Endodermal cell (in vitro differentiated cells): Measurements from ENCODE around the gene SYT6. TPM values are rescaled to one million over a fixed set of nuclear protein-coding genes. Genes with fewer than 3 reads are reported as not detected.

Experiments
- DNase-seq: peaks from one replicate; pipeline ENCODE4 v3.0.0-alpha.2; 2017
- H3K27ac ChIP-seq: 2 replicates; pipeline ENCODE4 v1.5.1; 2013; ENCODE audit warnings: mild to moderate bottlenecking, low read depth, low read length, moderate library complexity
- H3K27me3 ChIP-seq: 2 replicates; pipeline ENCODE4 v1.6.1; 2013; ENCODE audit warnings: mild to moderate bottlenecking, low read length, moderate library complexity; ENCODE audit not compliant: insufficient read depth, control insufficient read depth, poor library complexity, severe bottlenecking
- H3K36me3 ChIP-seq: 2 replicates; pipeline ENCODE4 v1.7.0; 2013; ENCODE audit warnings: mild to moderate bottlenecking, low read length, moderate library complexity; ENCODE audit not compliant: control insufficient read depth, insufficient read depth
- H3K4me1 ChIP-seq: one replicate; pipeline ENCODE4 v1.7.0; 2013; ENCODE audit warnings: low read length; ENCODE audit not compliant: control insufficient read depth, insufficient read depth
- H3K4me3 ChIP-seq: 2 replicates; pipeline ENCODE4 v1.5.1; 2013; ENCODE audit warnings: mild to moderate bottlenecking, low read length, moderate library complexity
- H3K9ac ChIP-seq: 2 replicates; pipeline ENCODE4 v1.6.1; 2013; ENCODE audit warnings: mild to moderate bottlenecking, low read length, moderate library complexity; ENCODE audit not compliant: poor library complexity, severe bottlenecking; ENCODE audit errors: extremely low read depth
- H3K9me3 ChIP-seq: 2 replicates; pipeline ENCODE4 v1.6.1; 2013; ENCODE audit warnings: mild to moderate bottlenecking, low read length, moderate library complexity; ENCODE audit not compliant: control insufficient read depth
- H3K27ac Mint-ChIP-seq: 2 replicates; pipeline ENCODE4 v1.8.0; 2020; ENCODE audit warnings: mixed read lengths
- H3K27me3 Mint-ChIP-seq: 2 replicates; pipeline ENCODE4 v1.8.0; 2021; ENCODE audit warnings: mild to moderate bottlenecking, mixed read lengths; ENCODE audit not compliant: insufficient read depth
- H3K36me3 Mint-ChIP-seq: 2 replicates; pipeline ENCODE4 v1.8.0; 2020; ENCODE audit warnings: low read depth, mixed read lengths
- H3K4me1 Mint-ChIP-seq: 2 replicates; pipeline ENCODE4 v1.8.0; 2020; ENCODE audit warnings: mixed read lengths
- H3K4me3 Mint-ChIP-seq: 2 replicates; pipeline ENCODE4 v1.8.0; 2020; ENCODE audit warnings: mild to moderate bottlenecking, moderate library complexity, mixed read lengths
- H3K9me3 Mint-ChIP-seq: 2 replicates; pipeline ENCODE4 v1.8.0; 2020; ENCODE audit warnings: mild to moderate bottlenecking, mixed read lengths
- CTCF ChIP-seq: fragments of 200-600 bp; sonication (generic); conservative IDR thresholded peaks from 2 replicates; pipeline ENCODE4 v1.5.0; 2021; ENCODE audit warnings: antibody characterized with exemption, mild to moderate bottlenecking
- WGBS, 2 experiments: methylation state at CpG; one replicate each; pipeline versions ENCODE4 v1.1.5 to v1.1.7; 2013; ENCODE audit warnings: missing lambda C conversion rate in 2 of 2, mixed read lengths in 1 of 2; ENCODE audit not compliant: insufficient coverage in 1 of 2, insufficient read length in 1 of 2; 5-methylcytosine and 5-hydroxymethylcytosine counted together
- total RNA-seq, 2 donors: library from RNA; stranded (reverse); fragmentation: NEBNext Ultra II Directional in 1 of 2; extraction: Animal tissue kit (Norgen Biotek cat#: 25700) in 1 of 2; gene quantifications; 2 replicates in 1 of 2; 3 replicates in 1 of 2; pipeline ENCODE4 v1.2.1, GENCODE V29; 2021

The SYT6 gene
- total RNA-seq, 2 donors from 2014 or later, result 1.3 to 4.4 TPM

GRCh38 chr1:114133129-114133528 lies 20.5 kb downstream of the SYT6 start:
- WGBS, 2 experiments, result 83 to 90% methylated on average over 1 to 7 of the region's 7 CpGs
- no peak overlapping the region for H3K4me3 ChIP-seq
- DNase-seq, result no peak
- H3K27me3 ChIP-seq, result peaks cover 100% of the 10 kb centered on the region
- H3K4me3 Mint-ChIP-seq, result no peak overlapping the region
- H3K9me3 Mint-ChIP-seq, result no peaks in the 10 kb centered on the region
- H3K27me3 Mint-ChIP-seq, result peaks cover 80% of the 10 kb centered on the region
- no peaks in the 10 kb centered on the region for H3K4me1 Mint-ChIP-seq
- H3K36me3 Mint-ChIP-seq, result no peaks in the 10 kb centered on the region
- H3K27ac Mint-ChIP-seq, result no peak overlapping the region
- no peak overlapping the region for H3K9ac ChIP-seq
- no peaks in the 10 kb centered on the region for H3K9me3 ChIP-seq
- no peak for TF ChIP-seq CTCF
- no peaks in the 10 kb centered on the region for H3K4me1 ChIP-seq
- no peak overlapping the region for H3K27ac ChIP-seq
- no peaks in the 10 kb centered on the region for H3K36me3 ChIP-seq

- Histone ChIP-seq H3K36me3 (no peaks in the 10 kb centered on the region), H3K27ac (no peak overlapping the region), H3K4me3 (no peak overlapping the region), H3K27me3 (peaks cover 100% of the 10 kb centered on the region), H3K9ac (no peak overlapping the region), H3K4me1 (no peaks in the 10 kb centered on the region), H3K9me3 (no peaks in the 10 kb centered on the region)
- DNase-seq, result no peak
- Mint-ChIP-seq H3K4me3 (no peak overlapping the region), H3K9me3 (no peaks in the 10 kb centered on the region), H3K27me3 (peaks cover 81% of the 10 kb centered on the region), H3K4me1 (no peaks in the 10 kb centered on the region), H3K36me3 (no peaks in the 10 kb centered on the region), H3K27ac (no peak overlapping the region)
- 90 to 92% methylated on average over 3 to 4 of the region's 4 CpGs for WGBS, 2 experiments
- no peak for TF ChIP-seq CTCF
Measured at GRCh38 chr1:114131526-114132220, 22.0 kb downstream of the SYT6 start.

GRCh38 chr1:114130846-114131525 lies 22.7 kb downstream of the SYT6 start:
- H3K9ac ChIP-seq, result no peak overlapping the region

More at GRCh38 chr1:114130846-114131525, 22.7 kb downstream of the SYT6 start:
- H3K27ac ChIP-seq, result no peak overlapping the region
- Mint-ChIP-seq H3K27me3 (peaks cover 83% of the 10 kb centered on the region), H3K36me3 (no peaks in the 10 kb centered on the region), H3K27ac (no peak overlapping the region), H3K4me3 (no peak overlapping the region), H3K4me1 (no peaks in the 10 kb centered on the region), H3K9me3 (no peaks in the 10 kb centered on the region)
- H3K4me1 ChIP-seq, result no peaks in the 10 kb centered on the region
- no peak for TF ChIP-seq CTCF
- no peak overlapping the region for H3K4me3 ChIP-seq
- H3K36me3 ChIP-seq, result no peaks in the 10 kb centered on the region
- no peaks in the 10 kb centered on the region for H3K9me3 ChIP-seq
- WGBS, 2 experiments, result 77 to 84% methylated on average over 4 to 7 of the region's 7 CpGs
- DNase-seq, result no peak
- H3K27me3 ChIP-seq, result peaks cover 100% of the 10 kb centered on the region
